NCI-H2196 (cell line): ENCODE results near the gene ALDH1A2.

Source experiments
- DNase-seq: peaks from one replicate; lab custom pipeline; 2025; ENCODE audit not compliant: unreplicated experiment; lab: John Stamatoyannopoulos, UW

ALDH1A2 gene

DNA sequence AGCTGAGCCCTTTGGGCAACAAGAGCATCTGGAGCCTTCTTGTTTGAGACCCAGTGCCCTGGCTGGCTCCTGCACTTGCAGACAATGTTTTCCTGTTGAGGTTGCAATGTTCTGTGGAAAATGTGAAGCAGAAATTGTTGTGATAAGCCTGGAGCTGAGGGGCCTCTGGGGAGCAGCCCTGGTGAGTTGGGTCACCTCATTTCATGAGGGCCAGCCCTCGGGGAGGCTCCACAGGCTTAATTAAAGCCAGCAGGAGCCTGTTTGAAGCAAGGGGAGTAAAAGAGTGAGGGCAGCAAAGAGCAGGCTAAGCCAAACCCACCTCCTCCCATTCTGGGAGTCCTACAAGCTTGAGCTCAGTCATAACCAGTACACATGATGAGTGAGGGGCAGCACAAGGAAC is 154.3 kb downstream of the ALDH1A2 start:
- DNase-seq = no peak

DNA sequence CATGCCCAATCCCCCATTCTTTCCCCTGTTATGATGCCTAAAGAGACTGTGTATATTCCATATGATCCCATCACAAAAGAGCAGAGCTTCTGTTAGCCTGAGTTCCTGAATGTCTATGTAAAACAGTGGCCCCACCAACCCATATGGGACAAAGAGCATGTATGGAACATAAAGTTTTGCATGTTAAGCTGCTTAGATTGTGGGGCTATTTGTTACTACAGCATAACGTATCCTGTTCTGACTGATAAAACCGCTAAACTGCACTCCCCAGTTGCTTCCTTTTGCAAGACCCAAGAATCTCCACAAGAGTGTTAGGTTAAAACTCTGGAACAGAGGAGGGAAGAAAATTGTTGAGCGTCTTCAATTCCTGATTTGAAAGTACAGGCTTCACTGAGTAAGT is 154.8 kb downstream of the ALDH1A2 start:
- no peak for DNase-seq

DNA sequence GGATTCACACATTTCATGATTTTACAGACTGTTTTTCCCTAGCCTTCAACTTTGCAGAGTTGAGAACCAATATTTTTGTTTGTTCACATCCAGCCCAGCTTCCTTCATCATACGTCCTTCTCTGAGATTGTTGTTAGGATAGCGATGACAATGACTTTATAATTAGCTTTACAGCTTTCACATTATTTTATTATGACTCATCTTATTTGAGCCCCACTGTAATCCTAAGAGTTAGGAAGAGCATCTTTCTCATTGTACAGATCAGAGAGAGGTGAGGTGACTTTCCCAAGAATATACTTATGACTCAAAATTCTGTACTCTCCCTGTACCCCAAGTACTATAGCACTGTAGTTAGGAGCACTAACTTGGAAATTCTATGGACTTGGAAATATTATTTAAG is 156.1 kb downstream of the ALDH1A2 start:
- no peak for DNase-seq

DNA sequence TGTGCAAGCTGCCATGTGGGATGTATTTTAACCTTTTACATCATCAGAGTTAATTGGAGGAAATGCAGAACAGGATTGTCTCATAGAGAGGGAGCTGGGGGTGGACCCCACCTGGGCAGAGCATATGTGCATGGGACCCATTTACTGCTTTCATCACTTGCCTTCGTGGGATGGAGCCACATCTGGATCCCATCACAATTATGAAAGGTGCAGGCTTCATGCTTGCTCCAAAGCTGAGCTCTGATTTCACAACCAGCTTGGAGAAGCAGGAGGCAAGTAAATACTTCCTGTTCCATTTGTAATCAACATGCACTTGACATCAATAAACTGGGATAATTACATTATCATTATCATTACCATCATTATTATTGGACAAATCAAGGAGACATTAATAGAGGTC is 161.9 kb downstream of the ALDH1A2 start:
- DNase-seq = no peak
